Memory B cell (primary cell): Measurements from ENCODE around the gene BRSK2.

Experiments
- ATAC-seq: fragments of 150-1000 bp; cut with Tn5 transposase; 2 replicates; pipeline ENCODE4 v1.10.0; 2021; ENCODE audit warnings: low read depth, mild to moderate bottlenecking, moderate library complexity
- DNase-seq, 2 donors: peaks; one replicate each; pipeline ENCODE4 v3.0.0; 2022; ENCODE audit warnings: low spot score in 2 of 2
- H3K27ac Mint-ChIP-seq: one replicate; pipeline ENCODE4 v1.8.0; 2022; ENCODE audit warnings: mild to moderate bottlenecking, moderate library complexity, mixed read lengths
- H3K27me3 Mint-ChIP-seq: one replicate; pipeline ENCODE4 v1.8.0; 2022; ENCODE audit warnings: mixed read lengths
- H3K36me3 Mint-ChIP-seq: one replicate; pipeline ENCODE4 v1.8.0; 2022; ENCODE audit warnings: mild to moderate bottlenecking, mixed read lengths
- H3K4me1 Mint-ChIP-seq: one replicate; pipeline ENCODE4 v1.8.0; 2022; ENCODE audit warnings: mixed read lengths
- H3K4me3 Mint-ChIP-seq: one replicate; pipeline ENCODE4 v1.8.0; 2022; ENCODE audit warnings: mild to moderate bottlenecking, moderate library complexity, mixed read lengths
- H3K9me3 Mint-ChIP-seq: one replicate; pipeline ENCODE4 v1.8.0; 2022; ENCODE audit warnings: mixed read lengths

Gene BRSK2

DNA sequence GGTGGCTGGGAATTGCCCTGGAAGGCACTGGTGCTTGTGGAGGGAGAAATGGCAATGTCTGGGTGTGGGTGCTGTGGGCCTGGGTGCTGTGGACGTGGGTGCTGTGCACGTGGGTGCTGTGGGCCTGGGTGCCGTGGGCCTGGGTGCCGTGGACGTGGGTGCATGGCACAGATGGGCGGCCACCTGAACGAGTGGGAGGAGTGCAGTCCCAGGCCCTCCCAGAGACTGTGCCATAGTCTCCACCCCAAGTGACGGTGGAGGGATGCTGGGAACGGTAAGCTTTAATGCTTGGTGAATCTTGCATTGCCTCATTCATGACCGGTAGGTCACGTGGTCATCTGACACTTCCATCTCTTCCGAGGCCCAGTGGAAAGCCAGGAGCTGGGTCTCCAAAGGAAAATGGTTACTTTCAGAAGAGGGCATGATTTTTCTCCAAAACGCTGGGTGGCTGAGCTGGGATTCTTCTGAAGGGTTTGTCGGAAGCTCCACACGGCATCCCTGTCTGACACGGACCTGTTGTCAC is 28.8 kb upstream of the BRSK2 start:
- Mint-ChIP-seq H3K27me3 (peaks cover 27% of the 10 kb centered on the region), H3K4me3 (no peak overlapping the region), H3K4me1 (peaks cover 8% of the 10 kb centered on the region), H3K36me3 (peaks cover 2% of the 10 kb centered on the region), H3K27ac (no peak overlapping the region), H3K9me3 (peaks cover 2% of the 10 kb centered on the region)
- ATAC-seq (no peak), DNase-seq (no peak)

DNA sequence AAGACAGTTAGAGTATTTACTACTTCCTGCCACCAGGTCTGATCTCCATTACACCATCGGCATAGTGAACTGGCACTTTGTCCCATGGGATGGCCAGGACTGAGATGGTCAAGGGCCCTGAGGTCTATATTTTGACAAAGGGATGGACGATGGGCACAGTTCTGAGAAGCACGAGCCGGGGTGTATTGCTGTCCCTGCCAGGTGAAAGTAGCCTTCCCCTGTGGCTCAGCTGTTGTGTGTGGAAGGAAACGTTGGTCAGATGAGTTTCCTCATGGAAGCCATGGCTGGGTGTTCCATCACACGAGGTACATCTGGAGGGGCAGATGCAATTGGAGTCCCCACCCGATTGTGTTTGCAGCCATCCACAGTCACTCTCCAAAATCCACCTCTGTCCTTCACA is 27.9 kb upstream of the BRSK2 start:
- ATAC-seq (no peak), DNase-seq (no peak)
- no peaks in the 10 kb centered on the region for H3K4me1 Mint-ChIP-seq
- H3K4me3 Mint-ChIP-seq, result no peak overlapping the region
- H3K36me3 Mint-ChIP-seq, result no peaks in the 10 kb centered on the region
- H3K9me3 Mint-ChIP-seq, result peaks cover 2% of the 10 kb centered on the region
- H3K27me3 Mint-ChIP-seq, result peaks cover 18% of the 10 kb centered on the region
- H3K27ac Mint-ChIP-seq, result no peak overlapping the region

DNA sequence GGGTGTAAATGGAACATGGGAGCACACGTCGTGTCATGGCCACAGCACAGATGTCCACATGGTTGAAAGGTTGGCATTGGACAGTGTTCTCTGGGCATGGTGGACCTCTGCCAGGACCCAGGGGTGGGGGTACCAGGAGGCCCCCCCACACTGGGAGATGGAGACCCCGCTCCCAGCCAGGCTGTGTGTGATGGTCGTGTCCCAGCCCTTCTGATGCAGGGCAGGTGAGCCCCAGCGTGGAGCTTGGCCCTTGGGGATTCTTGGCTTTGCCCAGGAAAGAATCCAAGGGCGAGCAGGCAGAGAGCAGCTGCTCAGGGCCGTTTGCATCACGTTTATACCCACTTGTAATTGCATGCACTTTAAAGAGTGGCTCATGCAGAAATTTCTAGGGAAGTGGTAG is 22.0 kb upstream of the BRSK2 start:
- no peak overlapping the region for H3K27ac Mint-ChIP-seq
- no peaks in the 10 kb centered on the region for H3K4me1 Mint-ChIP-seq
- H3K36me3 Mint-ChIP-seq, result no peaks in the 10 kb centered on the region
- H3K27me3 Mint-ChIP-seq, result peaks cover 15% of the 10 kb centered on the region
- ATAC-seq (no peak), DNase-seq (no peak)
- no peak overlapping the region for H3K4me3 Mint-ChIP-seq
- H3K9me3 Mint-ChIP-seq, result peaks cover 2% of the 10 kb centered on the region

DNA sequence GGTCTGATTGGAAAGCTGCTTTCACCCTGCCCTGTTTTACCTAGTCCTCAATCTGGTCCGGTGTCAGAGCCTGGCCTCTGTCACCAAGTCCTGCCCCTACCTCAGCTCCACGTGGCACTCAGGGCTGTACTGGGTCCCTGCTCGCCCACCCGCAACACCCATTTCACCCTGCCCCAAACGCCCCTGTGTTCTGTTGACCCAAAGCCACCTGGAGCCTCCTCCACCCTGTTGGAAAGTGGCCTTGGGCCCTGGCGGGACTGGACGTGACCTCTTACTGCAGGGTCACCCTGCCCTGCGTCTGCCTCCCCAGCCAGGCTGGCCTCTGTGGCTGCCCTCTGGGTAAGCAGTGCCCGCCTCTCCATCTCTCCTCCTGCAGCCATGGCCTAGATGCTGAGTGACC is 21.5 kb upstream of the BRSK2 start:
- H3K9me3 Mint-ChIP-seq, result peaks cover 2% of the 10 kb centered on the region
- H3K4me1 Mint-ChIP-seq, result no peaks in the 10 kb centered on the region

DNA sequence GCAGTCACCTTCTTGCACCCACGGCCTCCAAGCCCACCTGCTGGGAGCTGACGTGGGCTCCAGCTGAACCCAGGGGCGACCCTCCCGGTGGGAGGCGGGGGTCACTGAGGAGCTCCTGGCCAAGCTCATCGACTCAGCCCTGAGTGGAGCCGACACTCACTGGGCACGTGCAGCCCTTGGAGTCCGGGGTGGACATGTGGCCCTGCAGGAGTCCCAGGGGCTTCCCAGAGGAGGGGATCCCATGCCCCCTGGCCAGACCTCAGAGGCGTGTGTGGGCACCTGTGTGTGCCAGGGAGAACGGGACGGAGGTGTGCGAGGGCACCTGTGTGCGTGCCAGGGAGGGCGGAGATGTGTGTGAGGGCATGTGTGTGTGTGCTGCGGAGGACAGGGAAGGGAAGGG is 20.8 kb upstream of the BRSK2 start:
- H3K27me3 Mint-ChIP-seq, result peaks cover 13% of the 10 kb centered on the region
- peaks cover 2% of the 10 kb centered on the region for H3K9me3 Mint-ChIP-seq
- no peak for DNase-seq
- no peaks in the 10 kb centered on the region for H3K4me1 Mint-ChIP-seq
- no peak overlapping the region for H3K4me3 Mint-ChIP-seq
- no peak for ATAC-seq
- no peaks in the 10 kb centered on the region for H3K36me3 Mint-ChIP-seq
- H3K27ac Mint-ChIP-seq, result no peak overlapping the region

More for the DNA sequence above, 21.5 kb upstream of the BRSK2 start:
- Mint-ChIP-seq H3K36me3 (no peaks in the 10 kb centered on the region), H3K4me3 (no peak overlapping the region), H3K27ac (no peak overlapping the region), H3K27me3 (peaks cover 15% of the 10 kb centered on the region)
- ATAC-seq (no peak), DNase-seq (no peak)

GRCh38 chr11:1369371-1370005 is 20.2 kb upstream of the BRSK2 start:
- ATAC-seq (no peak), DNase-seq (no peak)
- Mint-ChIP-seq H3K27ac (no peak overlapping the region), H3K9me3 (peaks cover 2% of the 10 kb centered on the region), H3K4me3 (no peak overlapping the region), H3K4me1 (no peaks in the 10 kb centered on the region), H3K27me3 (peaks cover 13% of the 10 kb centered on the region), H3K36me3 (no peaks in the 10 kb centered on the region)

DNA sequence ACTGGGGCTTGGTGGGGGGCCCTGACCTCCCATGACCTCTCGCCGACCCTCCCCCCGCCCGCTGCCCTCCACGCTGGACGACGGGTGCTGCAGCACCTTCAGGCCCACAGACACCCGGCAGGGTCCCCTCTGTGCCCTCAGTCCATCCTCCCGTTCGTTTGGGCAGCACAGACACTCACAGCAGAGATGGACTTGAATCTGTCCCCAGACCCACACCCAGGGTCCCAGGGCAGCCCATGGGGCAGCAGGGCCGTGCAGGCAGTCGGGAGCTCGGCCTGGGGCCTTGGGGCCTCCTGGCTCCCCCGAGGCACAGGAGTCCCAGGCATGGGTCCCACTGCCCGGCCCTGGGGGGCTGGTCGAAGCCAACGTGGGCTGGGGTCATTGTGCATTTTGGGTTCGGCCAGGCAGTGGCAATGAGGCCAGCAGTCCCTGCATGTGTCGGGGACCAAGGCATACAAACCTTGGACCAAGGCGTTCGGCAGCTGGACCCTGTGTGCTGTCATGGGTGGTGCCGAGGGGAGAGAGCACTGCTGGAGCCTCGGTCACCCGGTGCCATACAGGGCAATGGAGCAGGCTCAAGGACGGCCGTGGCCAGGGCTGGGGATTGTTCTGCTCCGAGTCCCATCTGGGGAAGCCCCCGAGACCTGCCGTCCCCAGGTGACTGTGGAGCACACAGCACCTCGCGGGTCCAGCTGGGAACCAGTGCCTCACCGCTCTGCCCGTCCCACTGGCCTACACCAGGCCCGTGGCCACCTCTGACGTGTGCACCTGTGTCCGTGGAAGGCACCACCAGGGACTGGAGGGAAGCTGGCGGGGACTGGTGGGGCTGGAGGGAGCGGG is 19.3 kb upstream of the BRSK2 start:
- Mint-ChIP-seq H3K27me3 (peaks cover 9% of the 10 kb centered on the region), H3K27ac (no peak overlapping the region), H3K4me1 (no peaks in the 10 kb centered on the region), H3K36me3 (no peaks in the 10 kb centered on the region), H3K9me3 (peaks cover under 1% of the 10 kb centered on the region), H3K4me3 (no peak overlapping the region)
- no peak for ATAC-seq
- no peak for DNase-seq

DNA sequence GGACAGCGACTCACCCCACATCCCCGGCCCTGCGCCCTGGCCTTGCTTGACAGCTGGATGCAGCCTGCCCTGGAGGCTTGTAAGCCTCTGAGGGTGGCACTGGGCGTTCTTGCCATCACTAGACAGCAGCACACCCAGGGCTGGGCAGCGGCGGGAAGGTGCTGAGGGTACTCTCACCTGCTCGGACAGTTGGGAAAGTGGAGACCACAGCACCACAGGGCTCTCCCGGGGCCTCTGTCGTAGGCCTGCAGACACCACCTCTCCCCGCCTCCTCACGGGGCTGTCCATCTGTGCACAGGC is 18.8 kb upstream of the BRSK2 start:
- no peak overlapping the region for H3K27ac Mint-ChIP-seq
- H3K27me3 Mint-ChIP-seq, result peaks cover 7% of the 10 kb centered on the region
- no peaks in the 10 kb centered on the region for H3K36me3 Mint-ChIP-seq
- DNase-seq (no peak), ATAC-seq (no peak)
- H3K9me3 Mint-ChIP-seq, result no peaks in the 10 kb centered on the region
- no peaks in the 10 kb centered on the region for H3K4me1 Mint-ChIP-seq
- no peak overlapping the region for H3K4me3 Mint-ChIP-seq

GRCh38 chr11:1371377-1371776 is 18.4 kb upstream of the BRSK2 start:
- peaks cover 7% of the 10 kb centered on the region for H3K27me3 Mint-ChIP-seq
- H3K36me3 Mint-ChIP-seq, result no peaks in the 10 kb centered on the region
- no peaks in the 10 kb centered on the region for H3K4me1 Mint-ChIP-seq
- ATAC-seq (no peak), DNase-seq (no peak)
- no peaks in the 10 kb centered on the region for H3K9me3 Mint-ChIP-seq
- H3K4me3 Mint-ChIP-seq, result no peak overlapping the region
- H3K27ac Mint-ChIP-seq, result no peak overlapping the region

- Mint-ChIP-seq H3K4me1 (no peaks in the 10 kb centered on the region), H3K27me3 (peaks cover 7% of the 10 kb centered on the region), H3K36me3 (no peaks in the 10 kb centered on the region), H3K4me3 (no peak overlapping the region), H3K9me3 (no peaks in the 10 kb centered on the region), H3K27ac (no peak overlapping the region)
- DNase-seq (no peak), ATAC-seq (no peak)
Observed at GRCh38 chr11:1371836-1372465, 17.8 kb upstream of the BRSK2 start.

- Mint-ChIP-seq H3K9me3 (no peaks in the 10 kb centered on the region), H3K27ac (no peak overlapping the region), H3K27me3 (peaks cover 7% of the 10 kb centered on the region), H3K4me1 (no peaks in the 10 kb centered on the region), H3K4me3 (no peak overlapping the region), H3K36me3 (no peaks in the 10 kb centered on the region)
- DNase-seq, result no peak
- ATAC-seq, result no peak
Observed at GRCh38 chr11:1372660-1373059, 17.1 kb upstream of the BRSK2 start.

DNA sequence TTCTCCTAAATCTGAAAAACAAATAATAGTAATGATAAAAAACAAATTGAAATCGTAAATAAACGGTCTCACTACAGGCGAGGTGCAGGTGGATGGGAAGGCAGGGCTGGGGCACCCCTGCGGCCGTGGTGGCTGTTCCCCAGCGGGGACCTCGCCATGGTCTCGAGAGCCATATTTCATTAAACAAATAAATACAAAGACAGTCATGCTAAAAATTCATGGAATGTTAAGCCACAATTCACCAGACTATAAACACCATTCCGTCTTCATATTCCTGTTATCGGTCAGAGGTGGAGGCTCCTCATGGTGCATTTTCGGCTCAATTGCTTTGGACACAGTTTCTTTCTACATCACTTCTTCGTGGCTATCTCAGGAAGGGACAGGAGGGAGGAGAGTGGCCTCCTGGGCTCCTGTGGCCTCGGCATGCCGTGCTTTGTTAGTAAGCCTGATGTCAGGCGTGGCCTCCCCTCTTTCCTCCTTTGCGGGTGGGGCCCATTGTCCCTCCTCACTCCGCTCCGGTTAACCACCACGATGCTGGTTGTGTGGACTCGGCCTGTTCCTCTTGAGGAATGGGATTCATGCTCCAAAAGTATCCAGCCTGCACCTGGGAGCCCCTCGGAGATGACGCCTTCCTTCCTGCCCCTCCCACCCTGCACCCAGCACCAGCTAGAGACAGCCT is 16.1 kb upstream of the BRSK2 start:
- Mint-ChIP-seq H3K4me3 (no peak overlapping the region), H3K36me3 (no peaks in the 10 kb centered on the region), H3K27ac (no peak overlapping the region), H3K4me1 (no peaks in the 10 kb centered on the region), H3K27me3 (peaks cover 7% of the 10 kb centered on the region), H3K9me3 (no peaks in the 10 kb centered on the region)
- no peak for ATAC-seq
- DNase-seq, result no peak

DNA sequence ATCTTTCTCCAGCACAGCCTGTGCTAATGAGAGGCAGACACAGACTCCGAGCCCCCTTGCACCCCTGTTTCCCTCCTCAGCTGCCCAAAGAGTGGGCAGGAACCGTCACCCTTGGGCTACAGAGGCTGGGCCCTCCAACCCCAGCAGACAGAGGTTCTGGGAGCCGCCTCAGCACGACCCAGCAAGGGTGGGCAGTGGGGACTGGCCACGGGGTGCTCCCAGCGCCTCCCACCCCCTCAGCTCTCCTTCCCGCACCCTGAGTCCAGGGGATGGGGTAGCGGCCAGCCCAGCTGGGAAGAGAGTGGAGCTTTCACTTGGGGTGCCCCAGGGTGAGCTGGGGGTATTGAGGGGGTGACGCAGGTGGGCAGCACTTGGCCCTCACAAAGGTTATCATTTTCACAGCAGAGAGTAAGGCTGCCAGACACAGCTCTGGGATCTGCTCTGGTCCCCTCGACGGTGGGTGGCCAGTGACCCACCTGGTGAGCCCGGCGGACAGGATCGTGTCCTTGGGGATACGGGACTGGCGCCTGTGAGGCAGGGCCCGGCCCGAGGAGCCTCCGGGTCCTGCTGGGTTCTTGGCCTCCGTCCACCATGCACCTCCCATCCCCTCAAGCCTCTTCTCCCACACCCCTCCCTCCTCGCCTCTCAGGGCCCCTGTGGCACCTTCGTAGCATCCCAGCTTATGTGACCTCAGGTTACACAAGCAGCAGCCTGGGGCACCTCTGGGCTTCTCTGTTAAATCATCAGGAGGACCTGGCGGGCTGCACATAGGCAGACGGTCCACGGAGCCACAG is 14.4 kb upstream of the BRSK2 start:
- Mint-ChIP-seq H3K27me3 (peaks cover 2% of the 10 kb centered on the region), H3K9me3 (peaks cover 2% of the 10 kb centered on the region), H3K4me1 (no peaks in the 10 kb centered on the region), H3K27ac (no peak overlapping the region), H3K36me3 (no peaks in the 10 kb centered on the region), H3K4me3 (no peak overlapping the region)
- DNase-seq, result no peak
- no peak for ATAC-seq

DNA sequence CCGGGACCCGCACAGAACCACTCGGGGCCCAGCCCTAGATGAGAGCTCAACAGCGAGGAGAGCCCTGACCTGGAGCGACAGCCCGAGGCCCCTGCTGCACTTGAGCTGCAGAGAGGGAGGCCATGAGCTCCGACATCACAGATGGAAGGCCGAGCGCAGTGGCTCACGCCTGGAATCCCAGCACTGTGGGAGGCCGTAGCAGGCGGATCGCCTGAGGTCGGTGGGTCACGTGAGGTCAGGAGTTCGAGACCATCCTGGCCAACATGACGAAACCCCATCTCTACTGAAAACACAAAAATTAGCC is 13.8 kb upstream of the BRSK2 start:
- DNase-seq (no peak), ATAC-seq (no peak)
- Mint-ChIP-seq H3K9me3 (peaks cover 2% of the 10 kb centered on the region), H3K27ac (no peak overlapping the region), H3K4me1 (no peaks in the 10 kb centered on the region), H3K4me3 (no peak overlapping the region), H3K36me3 (no peaks in the 10 kb centered on the region), H3K27me3 (peaks cover 2% of the 10 kb centered on the region)
